Right lobe of liver (tissue), 6 donors: Measurements from ENCODE around the gene WNT7A. TPM values are rescaled to one million over a fixed set of nuclear protein-coding genes. Genes with fewer than 3 reads are reported as not detected.

Source experiments
- ATAC-seq, 4 donors: fragments of 200-7000 bp; cut with Tn5 transposase; one replicate each; pipeline ENCODE4 v1.9.1; 2020; ENCODE audit warnings: mild to moderate bottlenecking in 4 of 4, moderate library complexity in 4 of 4
- DNase-seq, 3 donors: peaks; one replicate each; pipeline ENCODE4 v3.0.0-alpha.2; 2020
- H3K27ac ChIP-seq, 3 donors: fragments of 200-600 bp; one replicate each; pipeline ENCODE4 v1.8.0; 2022
- H3K27me3 ChIP-seq, 2 donors: fragments of 200-600 bp; one replicate each; pipeline ENCODE4 v1.8.0; 2022
- H3K36me3 ChIP-seq, 4 donors: fragments of 200-600 bp; sonication (generic) in 1 of 4; one replicate each; pipeline versions ENCODE4 v1.5.1 to v1.8.0; 2017 to 2022; ENCODE audit warnings: control low read depth in 1 of 4
- H3K4me1 ChIP-seq, 4 donors: fragments of 200-600 bp; sonication (generic) in 1 of 4; one replicate each; pipeline versions ENCODE4 v1.5.1 to v1.8.0; 2017 to 2022; ENCODE audit warnings: control low read depth in 1 of 4
- H3K4me3 ChIP-seq, 3 donors: fragments of 200-600 bp; one replicate each; pipeline ENCODE4 v1.8.0; 2022
- H3K9me3 ChIP-seq, 4 donors: fragments of 200-600 bp; sonication (generic) in 1 of 4; one replicate each; pipeline versions ENCODE4 v1.5.1 to v1.8.0; 2017 to 2022; ENCODE audit warnings: control low read depth in 1 of 4
- POLR2A ChIP-seq: fragments of 450-650 bp; IDR thresholded peaks from one replicate; pipeline ENCODE4 v1.6.1; 2017; ENCODE audit warnings: antibody characterized with exemption, mild to moderate bottlenecking
- WGBS: methylation state at CpG from one replicate; pipeline ENCODE4 v1.1.6; 2018; ENCODE audit warnings: low coverage, low lambda C conversion rate; ENCODE audit not compliant: insufficient coverage; ENCODE audit errors: missing lambda C conversion rate; 5-methylcytosine and 5-hydroxymethylcytosine counted together
- intact Hi-C, 2 donors: fragments of 100-400 bp; cut with DNase I; formaldehyde crosslinking; loops; one replicate each; pipeline versions ENCODE4 v1.11.2 to v1.14.1; 2022
- total RNA-seq, 6 experiments: library from RNA; depleted of rRNA in 2 of 6; stranded (reverse); fragments of >200 nt in 2 of 6; fragmentation: NEBNext Ultra II Directional in 3 of 6; extraction: Animal tissue kit (Norgen Biotek cat#: 25700) in 3 of 6; gene quantifications; one replicate each; pipeline versions ENCODE4 v1.1.0 to v1.2.4, GENCODE V29; 2016 to 2023
- TF ChIP-seq, protein P1 (sequence below), 4 donors: fragments of 200-600 bp in 3 of 4; fragments of 450-650 bp in 1 of 4; IDR thresholded peaks; one replicate each; pipeline versions ENCODE4 v1.5.1 to v1.8.0; 2016 to 2022; ENCODE audit warnings: antibody characterized with exemption in 4 of 4, mild to moderate bottlenecking in 2 of 4
- donor health status: DM: no; HTN: yes; CAD: no.
- donor health status: DM: no; HTN: no; CAD: no.
- donor health status: DM: no; HTN: no; CAD: no.
- donor health status: DM: no; HTN: yes; CAD: no.
- donor health status: DM: no; HTN: yes; CAD: no.

The WNT7A gene
- total RNA-seq, 6 experiments from 2014 or later: not detected

DNA sequence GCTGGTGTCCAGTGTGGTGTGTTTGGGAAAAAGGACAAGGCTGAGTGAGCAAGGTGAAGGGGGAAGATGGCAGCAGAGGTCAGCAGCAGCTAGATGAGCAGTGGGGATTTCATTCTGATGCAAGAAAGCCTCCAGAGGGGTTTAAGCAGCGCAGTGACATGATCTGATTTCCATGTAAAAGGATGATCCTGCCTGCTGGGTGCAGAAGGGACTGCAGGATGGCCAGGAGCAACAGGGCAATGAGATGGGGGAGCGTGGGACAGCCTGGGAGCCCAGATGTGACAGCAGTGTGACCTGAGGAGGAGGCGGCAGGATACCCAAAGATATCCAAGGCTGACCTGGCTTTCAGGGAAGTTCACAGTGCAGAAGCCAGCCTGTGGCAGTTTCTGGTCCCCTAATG, 6.1 kb downstream of the WNT7A start:
- H3K36me3 ChIP-seq: no peaks in the 10 kb centered on the region
- ATAC-seq: no peak
- no peak for DNase-seq
- peaks cover 4 to 11% of the 10 kb centered on the region in 2 donors for H3K27me3 ChIP-seq
- TF ChIP-seq, protein P1, sequence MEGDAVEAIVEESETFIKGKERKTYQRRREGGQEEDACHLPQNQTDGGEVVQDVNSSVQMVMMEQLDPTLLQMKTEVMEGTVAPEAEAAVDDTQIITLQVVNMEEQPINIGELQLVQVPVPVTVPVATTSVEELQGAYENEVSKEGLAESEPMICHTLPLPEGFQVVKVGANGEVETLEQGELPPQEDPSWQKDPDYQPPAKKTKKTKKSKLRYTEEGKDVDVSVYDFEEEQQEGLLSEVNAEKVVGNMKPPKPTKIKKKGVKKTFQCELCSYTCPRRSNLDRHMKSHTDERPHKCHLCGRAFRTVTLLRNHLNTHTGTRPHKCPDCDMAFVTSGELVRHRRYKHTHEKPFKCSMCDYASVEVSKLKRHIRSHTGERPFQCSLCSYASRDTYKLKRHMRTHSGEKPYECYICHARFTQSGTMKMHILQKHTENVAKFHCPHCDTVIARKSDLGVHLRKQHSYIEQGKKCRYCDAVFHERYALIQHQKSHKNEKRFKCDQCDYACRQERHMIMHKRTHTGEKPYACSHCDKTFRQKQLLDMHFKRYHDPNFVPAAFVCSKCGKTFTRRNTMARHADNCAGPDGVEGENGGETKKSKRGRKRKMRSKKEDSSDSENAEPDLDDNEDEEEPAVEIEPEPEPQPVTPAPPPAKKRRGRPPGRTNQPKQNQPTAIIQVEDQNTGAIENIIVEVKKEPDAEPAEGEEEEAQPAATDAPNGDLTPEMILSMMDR (IDR thresholded peaks at IDR 0.05): no peak
- no peak for TF ChIP-seq POLR2A
- intact Hi-C loops: no loop called here
- H3K4me3 ChIP-seq: no peak overlapping the region
- H3K27ac ChIP-seq: no peak overlapping the region
- 0% methylated on average over 1 of the region's 3 CpGs for WGBS
- no peaks in the 10 kb centered on the region for H3K9me3 ChIP-seq
- H3K4me1 ChIP-seq: peaks cover 0 to 7% (median 0%) of the 10 kb centered on the region in 4 donors

DNA sequence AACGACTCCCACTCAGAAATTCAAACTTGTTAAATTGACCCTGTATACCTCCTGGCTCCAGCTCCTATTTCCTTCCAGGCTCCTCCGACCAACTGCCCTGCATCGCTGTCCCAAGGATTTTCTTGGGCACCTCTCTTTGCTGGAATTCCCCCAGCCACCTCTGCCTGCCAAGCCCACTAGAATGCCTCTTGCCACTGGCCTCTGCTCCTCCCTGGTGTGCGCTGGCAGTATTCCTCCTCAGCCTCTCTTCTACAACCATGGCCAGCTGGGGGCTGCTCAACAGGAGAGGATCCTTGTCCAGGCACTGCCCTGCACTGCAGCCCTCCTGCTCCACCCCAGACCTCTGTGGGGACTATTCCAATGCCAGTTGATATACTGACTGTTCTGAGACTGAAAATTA, 7.4 kb downstream of the WNT7A start:
- no peak for DNase-seq
- Histone ChIP-seq H3K9me3 (no peaks in the 10 kb centered on the region), H3K27ac (no peak overlapping the region), H3K4me3 (no peak overlapping the region), H3K4me1 (no peaks in the 10 kb centered on the region), H3K27me3 (no peaks in the 10 kb centered on the region), H3K36me3 (no peaks in the 10 kb centered on the region)
- TF ChIP-seq POLR2A: no peak
- TF ChIP-seq, protein P1 (IDR thresholded peaks at IDR 0.05): no peak
- WGBS: 68% methylated on average over 4 of the region's 4 CpGs
- intact Hi-C loops: no loop called here
- ATAC-seq: no peak

DNA sequence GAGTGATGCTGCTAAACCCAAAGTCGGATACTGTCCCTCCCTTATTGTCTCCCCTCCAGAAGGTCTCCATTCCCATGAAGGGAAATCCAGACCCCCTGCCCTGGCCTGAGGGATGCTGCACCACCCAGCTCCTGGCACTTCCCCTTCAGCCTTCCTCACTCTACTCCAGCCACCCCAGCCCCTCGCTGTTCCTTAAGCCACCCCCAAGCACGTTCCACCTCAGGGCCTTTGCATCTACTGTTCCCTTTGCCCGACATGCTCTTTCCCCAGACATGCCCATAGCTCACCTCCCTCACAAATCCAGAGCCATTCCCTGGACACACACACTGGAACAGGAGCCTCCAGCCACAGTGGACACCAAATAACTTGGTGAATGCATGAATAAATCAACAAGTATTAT, 8.1 kb downstream of the WNT7A start:
- H3K4me1 ChIP-seq: no peaks in the 10 kb centered on the region
- no peak overlapping the region for H3K4me3 ChIP-seq
- H3K36me3 ChIP-seq: no peaks in the 10 kb centered on the region
- 46% methylated on average over 4 of the region's 4 CpGs for WGBS
- no peak overlapping the region for H3K27ac ChIP-seq
- DNase-seq: no peak
- TF ChIP-seq POLR2A: no peak
- TF ChIP-seq, protein P1 (IDR thresholded peaks at IDR 0.05): no peak
- no peaks in the 10 kb centered on the region for H3K27me3 ChIP-seq
- H3K9me3 ChIP-seq: no peaks in the 10 kb centered on the region
- intact Hi-C loops: no loop called here
- ATAC-seq: no peak

DNA sequence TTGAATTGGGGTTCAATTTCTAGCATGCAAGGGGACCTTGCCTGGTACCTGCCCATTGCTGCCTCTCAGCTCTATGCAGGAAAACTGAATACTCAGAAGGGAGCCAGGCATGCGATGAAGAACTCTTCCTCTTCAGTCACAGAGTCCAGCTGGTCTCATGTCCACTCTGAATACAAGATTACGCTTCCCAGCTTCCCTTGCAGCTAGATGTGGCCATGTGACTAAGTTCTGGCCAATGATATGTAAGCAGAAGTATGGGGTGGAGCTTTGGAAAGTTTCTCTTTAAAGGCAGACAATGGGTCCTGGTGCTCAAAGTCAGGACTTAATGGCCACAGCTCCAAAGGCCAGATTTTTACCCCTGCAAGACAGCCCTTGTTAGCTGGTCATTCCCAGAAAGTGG, 9.0 kb downstream of the WNT7A start:
- no CpG with 5 or more reads among the region's 2 CpGs for WGBS
- intact Hi-C loops: no loop called here
- ATAC-seq: no peak
- Histone ChIP-seq H3K36me3 (no peaks in the 10 kb centered on the region), H3K4me1 (no peaks in the 10 kb centered on the region), H3K27me3 (no peaks in the 10 kb centered on the region), H3K9me3 (no peaks in the 10 kb centered on the region), H3K27ac (no peak overlapping the region), H3K4me3 (no peak overlapping the region)
- DNase-seq: no peak
- TF ChIP-seq, protein P1 (IDR thresholded peaks at IDR 0.05): no peak
- TF ChIP-seq POLR2A: no peak

DNA sequence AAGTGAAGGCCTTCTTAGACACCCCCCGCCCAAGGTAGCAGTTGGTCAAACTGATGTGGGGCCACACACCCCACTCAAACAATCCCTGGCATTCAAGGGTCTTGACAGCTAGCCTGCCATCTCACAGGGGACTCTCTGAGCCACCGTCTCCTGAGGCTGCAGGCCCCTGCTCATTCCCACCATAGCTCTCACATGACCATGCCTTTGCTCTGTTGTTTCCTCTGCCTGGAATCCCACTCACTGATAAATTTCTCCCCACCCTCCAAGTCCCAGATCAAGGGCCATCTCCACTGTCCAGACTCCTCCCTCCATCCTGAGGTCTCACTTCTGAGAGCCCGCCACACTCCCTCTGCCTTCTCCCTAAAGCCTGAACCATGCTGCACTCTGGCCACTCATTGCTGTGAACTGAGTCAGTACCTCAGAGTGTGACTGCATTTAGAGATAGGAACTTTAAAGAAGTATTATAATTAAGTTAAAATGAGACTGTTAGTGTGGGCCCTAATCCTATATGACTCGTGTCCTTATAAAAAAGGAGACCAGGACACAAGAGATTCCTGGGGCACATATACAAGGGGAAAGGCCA, 10.0 kb downstream of the WNT7A start:
- 81% methylated on average over 2 of the region's 4 CpGs for WGBS
- H3K4me3 ChIP-seq: no peak overlapping the region
- no peaks in the 10 kb centered on the region for H3K27me3 ChIP-seq
- H3K9me3 ChIP-seq: no peaks in the 10 kb centered on the region
- TF ChIP-seq, protein P1 (IDR thresholded peaks at IDR 0.05): no peak
- TF ChIP-seq POLR2A: no peak
- ATAC-seq: no peak
- no peak overlapping the region for H3K27ac ChIP-seq
- intact Hi-C loops: no loop called here
- no peak for DNase-seq
- no peaks in the 10 kb centered on the region for H3K4me1 ChIP-seq
- H3K36me3 ChIP-seq: no peaks in the 10 kb centered on the region
